Esophagus squamous epithelium (tissue), 4 donors: ENCODE data around the gene DYNLRB2.

Experiments used
- CTCF ChIP-seq, 6 experiments: fragments of 450-650 bp in 4 of 6; fragments of 200-600 bp in 2 of 6; sonication (generic) in 2 of 6; IDR thresholded peaks; one replicate each; pipeline ENCODE4 v1.5.1; 2016 to 2019; ENCODE audit warnings: antibody characterized with exemption in 6 of 6, mild to moderate bottlenecking in 4 of 6, moderate library complexity in 4 of 6
- POLR2A ChIP-seq, 4 donors: fragments of 450-650 bp; IDR thresholded peaks; one replicate each; pipeline ENCODE4 v1.6.1; 2017; ENCODE audit warnings: antibody characterized with exemption in 4 of 4, mild to moderate bottlenecking in 4 of 4, moderate library complexity in 3 of 4

- TF ChIP-seq CTCF (IDR thresholded peaks at IDR 0.05) (no peak), POLR2A (IDR thresholded peaks at IDR 0.05) (no peak)
These were observed 46.3 kb downstream of the DYNLRB2 start for GRCh38 chr16:80587071-80587470.
